GM12878 (cell line): ENCODE results near the gene SLC39A1. TPM values are rescaled to one million over a fixed set of nuclear protein-coding genes. Genes with fewer than 3 reads are reported as not detected.
A peak's percentile ranks its signal among the peaks of the same experiment; 100 is the strongest.

Experiments used
- ATAC-seq: fragments of 200-7000 bp; cut with Tn5 transposase; 3 replicates; pipeline ENCODE4 v1.9.1; 2020; ENCODE audit warnings: mild to moderate bottlenecking, moderate library complexity
- BruUV-seq: library from RNA; stranded (reverse); fragments of 400-500 nt; replicated peaks from 2 replicates; lab custom pipeline; 2021; lab: Mats Ljungman, UMichigan
- CTCF ChIA-PET: fragments of 300-600 bp; sonication (Branson Sonifier 250); formaldehyde crosslinking; extraction: SDS; loops from one replicate; lab custom pipeline; 2021; ENCODE audit warnings: inconsistent platforms; lab: Yijun Ruan, JAX
- POLR2A ChIA-PET: fragments of 350-600 bp; formaldehyde crosslinking; extraction: SDS; loops from one replicate; lab custom pipeline; 2021; ENCODE audit warnings: inconsistent platforms; lab: Charles Lee
- RAD21 ChIA-PET: fragments of 300-600 bp; sonication (Branson Sonifier 250); formaldehyde crosslinking; loops from one replicate; lab custom pipeline; 2023; ENCODE audit warnings: antibody characterized with exemption; ENCODE audit not compliant: unreplicated experiment; lab: Charles Lee
- SMC1A ChIA-PET: fragments of 300-600 bp; sonication (Branson Sonifier 250); formaldehyde crosslinking; loops from one replicate; lab custom pipeline; 2023; ENCODE audit not compliant: unreplicated experiment, uncharacterized antibody; lab: Charles Lee
- DNase-seq: peaks from one replicate; pipeline ENCODE4 v3.0.0-alpha.2; 2011; ENCODE audit warnings: low read depth, low spot score
- FAIRE-seq: peaks from 3 replicates; lab custom pipeline; 2011; peaks lifted over from hg19 to GRCh38; lab: Jason Lieb, UNC
- H2AFZ ChIP-seq: 2 replicates; pipeline ENCODE4 v1.6.0; 2011; ENCODE audit warnings: low read depth, low read length, control low read depth; ENCODE audit not compliant: control insufficient read depth
- H3K27ac ChIP-seq: 2 replicates; pipeline ENCODE4 v1.5.1; 2011; ENCODE audit warnings: control low read depth; ENCODE audit not compliant: control insufficient read depth, insufficient read depth
- H3K27me3 ChIP-seq, 2 experiments: replicated peaks in 1 of 2; 2 replicates each; pipeline versions ENCODE4 v1.6.0 to v1.6.1; 2011; ENCODE audit warnings: low read length in 1 of 2; ENCODE audit not compliant: control insufficient read depth in 2 of 2, insufficient read depth in 2 of 2
- H3K36me3 ChIP-seq, 2 experiments: 2 replicates each; pipeline ENCODE4 v1.5.1; 2011; ENCODE audit warnings: low read length in 1 of 2; ENCODE audit not compliant: control insufficient read depth in 2 of 2, insufficient read depth in 2 of 2
- H3K4me1 ChIP-seq: 2 replicates; pipeline ENCODE4 v1.6.1; 2011; ENCODE audit warnings: mild to moderate bottlenecking, low read length, moderate library complexity, mixed read lengths; ENCODE audit not compliant: control insufficient read depth, insufficient read depth
- H3K4me2 ChIP-seq: 2 replicates; pipeline ENCODE4 v1.6.0; 2011; ENCODE audit warnings: control low read depth; ENCODE audit not compliant: control insufficient read depth, insufficient read depth
- H3K4me3 ChIP-seq: fragments of 200-600 bp; sonication (generic); 2 replicates; pipeline ENCODE4 v1.5.1; 2016
- H3K79me2 ChIP-seq: 2 replicates; pipeline ENCODE4 v1.6.0; 2011; ENCODE audit warnings: low read length; ENCODE audit not compliant: control insufficient read depth, insufficient read depth
- H3K9ac ChIP-seq: 2 replicates; pipeline ENCODE4 v1.8.0; 2011; ENCODE audit warnings: low read length, control low read depth, mixed read lengths; ENCODE audit not compliant: control insufficient read depth, insufficient read depth
- H3K9me3 ChIP-seq: replicated peaks from 3 replicates; pipeline ENCODE4 v1.5.1; 2011; ENCODE audit warnings: mild to moderate bottlenecking, low read length; ENCODE audit not compliant: control insufficient read depth, insufficient read depth
- H4K20me1 ChIP-seq: 2 replicates; pipeline ENCODE4 v1.6.0; 2011; ENCODE audit not compliant: control insufficient read depth, insufficient read depth
- BACH1 ChIP-seq: fragments of 450-650 bp; IDR thresholded peaks from 2 replicates; pipeline ENCODE4 v1.6.1; 2017; ENCODE audit warnings: mild to moderate bottlenecking, borderline replicate concordance
- EGR1 ChIP-seq, 2 experiments: IDR thresholded peaks; 1 replicate in 1 of 2; 2 replicates in 1 of 2; pipeline ENCODE4 v1.6.1; 2011 to 2012; ENCODE audit warnings: low read depth in 2 of 2, low read length in 2 of 2, borderline replicate concordance in 1 of 2, mild to moderate bottlenecking in 1 of 2, moderate library complexity in 1 of 2
- FOXM1 ChIP-seq: IDR thresholded peaks from 2 replicates; pipeline ENCODE4 v1.6.1; 2012; ENCODE audit warnings: low read depth, mild to moderate bottlenecking, inconsistent platforms, low read length, moderate library complexity
- KAT2A ChIP-seq: conservative IDR thresholded peaks from 2 replicates; pipeline ENCODE4 v1.6.1; 2011; ENCODE audit warnings: low read depth, low read length; ENCODE audit not compliant: control insufficient read depth
- MEF2B ChIP-seq: fragments of 450-650 bp; IDR thresholded peaks from 2 replicates; pipeline ENCODE4 v1.6.1; 2018; ENCODE audit warnings: mild to moderate bottlenecking, moderate library complexity; ENCODE audit not compliant: partially characterized antibody, poor library complexity, severe bottlenecking
- NFYB ChIP-seq: IDR thresholded peaks from 2 replicates; pipeline ENCODE4 v1.6.1; 2011; ENCODE audit warnings: low read depth, mild to moderate bottlenecking, low read length, improper control_type of control experiment, moderate library complexity; ENCODE audit not compliant: insufficient read depth
- STAT1 ChIP-seq: fragments of 450-650 bp; conservative IDR thresholded peaks from 2 replicates; pipeline ENCODE4 v1.6.1; 2014; ENCODE audit warnings: antibody characterized with exemption, mild to moderate bottlenecking
- YY1 ChIP-seq: IDR thresholded peaks from 2 replicates; pipeline ENCODE4 v1.6.1; 2011; ENCODE audit warnings: low read depth, mild to moderate bottlenecking, low read length
- ZNF207 ChIP-seq: fragments of 450-650 bp; IDR thresholded peaks from 2 replicates; pipeline ENCODE4 v1.6.1; 2014; ENCODE audit warnings: antibody characterized with exemption, mild to moderate bottlenecking, borderline replicate concordance
- ZZZ3 ChIP-seq: IDR thresholded peaks from 2 replicates; pipeline ENCODE4 v1.6.1; 2011; ENCODE audit warnings: low read depth; ENCODE audit not compliant: control insufficient read depth, insufficient read length
- WGBS: methylation state at CpG from one replicate; pipeline ENCODE4 v1.1.6; 2016; ENCODE audit warnings: low lambda C conversion rate; ENCODE audit not compliant: insufficient replicate concordance, insufficient coverage; ENCODE audit errors: missing lambda C conversion rate; 5-methylcytosine and 5-hydroxymethylcytosine counted together
- in situ Hi-C: fragments of 300-500 bp; cut with MboI; formaldehyde crosslinking; loops from 9 replicates; pipeline ENCODE4 v1.14.3; 2018; ENCODE audit warnings: mixed read lengths
- intact Hi-C: fragments of 100-400 bp; cut with micrococcal nuclease; formaldehyde crosslinking; loops from one replicate; pipeline ENCODE4 v1.14.2; 2022; ENCODE audit not compliant: unreplicated experiment
- polyA plus RNA-seq, 11 experiments: library from polyadenylated mRNA; depleted of rRNA in 4 of 11; unstranded in 6 of 11; stranded (reverse) in 5 of 11; fragments of >200 nt; fragmentation: Nextera tagmentation in 4 of 11; fragmentation: Illumina TruSeq in 1 of 11; extraction: Ambion mirVana in 4 of 11; extraction: Trizol in 1 of 11; gene quantifications; 1 replicate in 1 of 11; 2 replicates in 10 of 11; pipeline versions ENCODE4 v1.2.1 to v1.2.3, GENCODE V29; 2011 to 2016; ENCODE audit warnings: inconsistent platforms in 2 of 11, missing spikeins in 2 of 11, low read depth in 1 of 11
- total RNA-seq, 4 experiments: library from RNA; depleted of rRNA in 3 of 4; stranded (reverse); fragments of >200 nt in 3 of 4; fragmentation: Illumina TruSeq in 1 of 4; extraction: Trizol in 1 of 4; gene quantifications; 2 replicates each; pipeline versions ENCODE4 v1.2.1 to v1.2.3, GENCODE V29; 2013 to 2021
- TF ChIP-seq, protein P1 (sequence below): fragments of 450-650 bp; formaldehyde crosslinking; IDR thresholded peaks from 2 replicates; pipeline ENCODE4 v1.4.0; 2022; ENCODE audit warnings: mild to moderate bottlenecking, moderate library complexity
- TF ChIP-seq, protein P2 (sequence below): fragments of 450-650 bp; formaldehyde crosslinking; IDR thresholded peaks from 2 replicates; pipeline ENCODE4 v1.5.0; 2022; ENCODE audit warnings: mild to moderate bottlenecking, missing genetic modification characterization
- TF ChIP-seq, protein P3 (sequence below): fragments of 450-650 bp; IDR thresholded peaks from 2 replicates; pipeline ENCODE4 v1.6.1; 2017; ENCODE audit warnings: antibody characterized with exemption, mild to moderate bottlenecking, moderate library complexity

The SLC39A1 gene
- total and polyA plus RNA-seq, 10 of the 15 experiments (the other 5 are each of a cell fraction or from before 2014, with no cell fraction given), result 8.8 to 98.6 (median 72.4) TPM

DNA sequence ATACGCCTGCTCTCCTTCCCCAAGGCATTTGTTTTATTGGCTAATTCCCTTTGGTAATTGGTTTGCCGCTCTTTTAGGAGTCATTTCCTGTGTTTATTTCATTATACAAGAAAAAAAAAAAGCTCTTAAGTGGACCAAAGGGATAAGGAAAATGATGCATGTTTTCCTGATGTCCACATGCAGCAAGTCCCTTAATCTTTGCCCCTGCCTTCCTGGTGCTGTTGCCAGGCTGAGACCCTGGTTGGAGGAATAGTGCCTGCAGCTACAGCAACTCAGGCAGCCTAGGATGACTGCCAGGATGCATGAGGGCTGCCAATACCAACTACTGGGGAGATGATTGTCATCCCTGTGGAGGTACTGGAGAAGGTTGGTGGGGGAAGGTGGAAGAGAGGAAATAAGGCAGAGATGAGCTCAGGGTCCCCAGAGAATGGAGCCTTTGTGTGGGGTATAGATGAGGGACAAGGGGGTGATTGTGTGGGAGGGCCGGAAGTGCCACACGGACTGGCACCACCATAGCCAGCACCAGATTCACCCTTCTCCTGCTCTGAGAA lies 34.5 kb downstream of the SLC39A1 start:
- H3K4me2 ChIP-seq, result peak overlapping the region; percentile 22; the same call in 1 of the 2 replicates
- peak overlapping the region; percentile 74 for H3K27ac ChIP-seq
- H3K36me3 ChIP-seq, result peaks cover 4 to 9% of the 10 kb centered on the region in 2 experiments; a peak in 3 of 4 replicates
- H4K20me1 ChIP-seq, result no peaks in the 10 kb centered on the region
- FAIRE-seq, result no peak
- no peak overlapping the region for H2AFZ ChIP-seq
- BruUV-seq, result no TSS peak
- intact Hi-C loops (no loop called here), in situ Hi-C loops (no loop called here)
- H3K27me3 ChIP-seq, result no peaks in the 10 kb centered on the region
- RAD21 ChIA-PET, result interaction anchor here (2.8 kb wide), 1 partner anchor 17 kb away, joined by 18 read pairs; the partner anchor contains the start of gene DENND4B
- peaks cover 2% of the 10 kb centered on the region for H3K79me2 ChIP-seq
- 30% methylated on average over 4 of the region's 4 CpGs for WGBS
- POLR2A ChIA-PET, result interaction anchor here (0.6 to 10.1 kb wide), 7 partner anchors 9 to 107 kb away, joined by 3 to 83 read pairs (median 4); partner anchors contain the start of genes DENND4B and SLC39A1
- no peak for DNase-seq
- H3K9me3 ChIP-seq, result no peaks in the 10 kb centered on the region
- SMC1A ChIA-PET, result interaction anchor here (1.0 to 3.8 kb wide), 5 partner anchors 11 to 112 kb away, joined by 3 to 16 read pairs (median 3); no protein-coding TSS in a partner anchor
- peaks cover 18% of the 10 kb centered on the region for H3K4me1 ChIP-seq
- no peak overlapping the region for H3K4me3 ChIP-seq
- CTCF ChIA-PET, result interaction anchor here (1.4 kb wide), 1 partner anchor 22 kb away, joined by 3 read pairs; no protein-coding TSS in a partner anchor
- no peak for ATAC-seq
- no peak overlapping the region for H3K9ac ChIP-seq
- TF ChIP-seq FOXM1, result no peak
- no peak for TF ChIP-seq BACH1
- TF ChIP-seq, protein P1, sequence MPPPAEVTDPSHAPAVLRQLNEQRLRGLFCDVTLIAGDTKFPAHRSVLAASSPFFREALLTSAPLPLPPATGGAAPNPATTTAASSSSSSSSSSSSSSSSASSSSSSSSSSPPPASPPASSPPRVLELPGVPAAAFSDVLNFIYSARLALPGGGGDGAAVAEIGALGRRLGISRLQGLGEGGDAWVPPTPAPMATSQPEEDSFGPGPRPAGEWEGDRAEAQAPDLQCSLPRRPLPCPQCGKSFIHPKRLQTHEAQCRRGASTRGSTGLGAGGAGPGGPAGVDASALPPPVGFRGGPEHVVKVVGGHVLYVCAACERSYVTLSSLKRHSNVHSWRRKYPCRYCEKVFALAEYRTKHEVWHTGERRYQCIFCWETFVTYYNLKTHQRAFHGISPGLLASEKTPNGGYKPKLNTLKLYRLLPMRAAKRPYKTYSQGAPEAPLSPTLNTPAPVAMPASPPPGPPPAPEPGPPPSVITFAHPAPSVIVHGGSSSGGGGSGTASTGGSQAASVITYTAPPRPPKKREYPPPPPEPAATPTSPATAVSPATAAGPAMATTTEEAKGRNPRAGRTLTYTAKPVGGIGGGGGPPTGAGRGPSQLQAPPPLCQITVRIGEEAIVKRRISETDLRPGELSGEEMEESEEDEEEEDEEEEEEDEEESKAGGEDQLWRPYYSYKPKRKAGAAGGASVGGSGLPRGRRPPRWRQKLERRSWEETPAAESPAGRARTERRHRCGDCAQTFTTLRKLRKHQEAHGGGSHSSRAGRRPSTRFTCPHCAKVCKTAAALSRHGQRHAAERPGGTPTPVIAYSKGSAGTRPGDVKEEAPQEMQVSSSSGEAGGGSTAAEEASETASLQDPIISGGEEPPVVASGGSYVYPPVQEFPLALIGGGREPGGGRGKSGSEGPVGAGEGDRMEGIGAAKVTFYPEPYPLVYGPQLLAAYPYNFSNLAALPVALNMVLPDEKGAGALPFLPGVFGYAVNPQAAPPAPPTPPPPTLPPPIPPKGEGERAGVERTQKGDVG, result no peak
- TF ChIP-seq, protein P2, sequence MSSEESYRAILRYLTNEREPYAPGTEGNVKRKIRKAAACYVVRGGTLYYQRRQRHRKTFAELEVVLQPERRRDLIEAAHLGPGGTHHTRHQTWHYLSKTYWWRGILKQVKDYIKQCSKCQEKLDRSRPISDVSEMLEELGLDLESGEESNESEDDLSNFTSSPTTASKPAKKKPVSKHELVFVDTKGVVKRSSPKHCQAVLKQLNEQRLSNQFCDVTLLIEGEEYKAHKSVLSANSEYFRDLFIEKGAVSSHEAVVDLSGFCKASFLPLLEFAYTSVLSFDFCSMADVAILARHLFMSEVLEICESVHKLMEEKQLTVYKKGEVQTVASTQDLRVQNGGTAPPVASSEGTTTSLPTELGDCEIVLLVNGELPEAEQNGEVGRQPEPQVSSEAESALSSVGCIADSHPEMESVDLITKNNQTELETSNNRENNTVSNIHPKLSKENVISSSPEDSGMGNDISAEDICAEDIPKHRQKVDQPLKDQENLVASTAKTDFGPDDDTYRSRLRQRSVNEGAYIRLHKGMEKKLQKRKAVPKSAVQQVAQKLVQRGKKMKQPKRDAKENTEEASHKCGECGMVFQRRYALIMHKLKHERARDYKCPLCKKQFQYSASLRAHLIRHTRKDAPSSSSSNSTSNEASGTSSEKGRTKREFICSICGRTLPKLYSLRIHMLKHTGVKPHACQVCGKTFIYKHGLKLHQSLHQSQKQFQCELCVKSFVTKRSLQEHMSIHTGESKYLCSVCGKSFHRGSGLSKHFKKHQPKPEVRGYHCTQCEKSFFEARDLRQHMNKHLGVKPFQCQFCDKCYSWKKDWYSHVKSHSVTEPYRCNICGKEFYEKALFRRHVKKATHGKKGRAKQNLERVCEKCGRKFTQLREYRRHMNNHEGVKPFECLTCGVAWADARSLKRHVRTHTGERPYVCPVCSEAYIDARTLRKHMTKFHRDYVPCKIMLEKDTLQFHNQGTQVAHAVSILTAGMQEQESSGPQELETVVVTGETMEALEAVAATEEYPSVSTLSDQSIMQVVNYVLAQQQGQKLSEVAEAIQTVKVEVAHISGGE (CRISPR knock-in tag), result no peak
- no peak for TF ChIP-seq ZZZ3
- no peak for TF ChIP-seq EGR1 (IDR thresholded peaks at IDR 0.05; ENCODE audit: borderline replicate concordance in 1 of 2, low read depth in 2 of 2, low read length in 2 of 2)
- TF ChIP-seq YY1, result no peak
- no peak for TF ChIP-seq MEF2B
- TF ChIP-seq KAT2A, result no peak
- TF ChIP-seq, protein P3, sequence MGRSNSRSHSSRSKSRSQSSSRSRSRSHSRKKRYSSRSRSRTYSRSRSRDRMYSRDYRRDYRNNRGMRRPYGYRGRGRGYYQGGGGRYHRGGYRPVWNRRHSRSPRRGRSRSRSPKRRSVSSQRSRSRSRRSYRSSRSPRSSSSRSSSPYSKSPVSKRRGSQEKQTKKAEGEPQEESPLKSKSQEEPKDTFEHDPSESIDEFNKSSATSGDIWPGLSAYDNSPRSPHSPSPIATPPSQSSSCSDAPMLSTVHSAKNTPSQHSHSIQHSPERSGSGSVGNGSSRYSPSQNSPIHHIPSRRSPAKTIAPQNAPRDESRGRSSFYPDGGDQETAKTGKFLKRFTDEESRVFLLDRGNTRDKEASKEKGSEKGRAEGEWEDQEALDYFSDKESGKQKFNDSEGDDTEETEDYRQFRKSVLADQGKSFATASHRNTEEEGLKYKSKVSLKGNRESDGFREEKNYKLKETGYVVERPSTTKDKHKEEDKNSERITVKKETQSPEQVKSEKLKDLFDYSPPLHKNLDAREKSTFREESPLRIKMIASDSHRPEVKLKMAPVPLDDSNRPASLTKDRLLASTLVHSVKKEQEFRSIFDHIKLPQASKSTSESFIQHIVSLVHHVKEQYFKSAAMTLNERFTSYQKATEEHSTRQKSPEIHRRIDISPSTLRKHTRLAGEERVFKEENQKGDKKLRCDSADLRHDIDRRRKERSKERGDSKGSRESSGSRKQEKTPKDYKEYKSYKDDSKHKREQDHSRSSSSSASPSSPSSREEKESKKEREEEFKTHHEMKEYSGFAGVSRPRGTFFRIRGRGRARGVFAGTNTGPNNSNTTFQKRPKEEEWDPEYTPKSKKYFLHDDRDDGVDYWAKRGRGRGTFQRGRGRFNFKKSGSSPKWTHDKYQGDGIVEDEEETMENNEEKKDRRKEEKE, result no peak
- TF ChIP-seq STAT1, result no peak
- TF ChIP-seq ZNF207, result no peak
- no peak for TF ChIP-seq NFYB
